Choroid plexus epithelial cell (primary cell): ENCODE data around the gene UNC5A.

Experiments used
- DNase-seq: peaks from one replicate; pipeline ENCODE4 v3.0.0-alpha.2; 2010; ENCODE audit warnings: low read depth
- H3K4me3 ChIP-seq: 2 replicates; pipeline ENCODE4 v1.5.1; 2011; ENCODE audit warnings: low read depth, mild to moderate bottlenecking, control low read depth, low read length, moderate library complexity
- CTCF ChIP-seq: conservative IDR thresholded peaks from 2 replicates; pipeline ENCODE4 v1.5.1; 2011; ENCODE audit warnings: low read depth, mild to moderate bottlenecking, control low read depth, inconsistent platforms, low read length, moderate library complexity

UNC5A gene

DNA sequence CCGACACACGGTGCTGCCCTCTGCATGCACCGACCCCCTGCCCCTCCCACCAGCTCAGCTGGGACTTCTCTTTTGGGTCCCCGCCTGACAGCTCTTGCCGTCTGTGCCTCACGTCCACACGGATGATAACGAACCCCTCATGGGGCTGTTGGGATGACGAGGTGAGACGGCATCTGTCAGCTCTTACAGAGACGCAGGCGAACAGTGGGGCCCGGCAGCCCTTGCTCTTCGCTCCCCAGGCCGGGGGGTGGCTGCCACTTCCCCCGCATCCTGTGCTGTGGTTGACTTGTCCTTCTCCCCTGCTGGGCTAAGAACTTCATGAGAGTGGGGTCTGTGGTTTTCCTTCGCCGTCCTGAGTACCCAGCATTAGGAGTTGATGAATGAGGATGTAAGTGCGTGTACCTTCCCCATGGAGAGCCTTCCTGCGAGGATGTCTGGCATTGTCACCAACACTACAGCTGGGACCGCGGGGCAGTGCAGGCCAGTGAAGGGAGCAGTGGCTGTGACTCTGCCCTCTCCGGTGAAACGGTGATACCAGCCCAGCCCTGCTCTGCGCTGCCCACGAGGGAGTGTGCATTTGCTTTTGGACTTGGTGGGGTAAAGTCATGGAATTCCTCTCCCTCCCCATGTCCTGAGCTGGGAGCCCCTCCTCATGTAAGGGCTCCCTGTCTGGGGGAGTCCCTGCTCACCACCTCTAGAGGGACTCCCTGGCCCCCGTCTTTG lies 65.6 kb downstream of the UNC5A start:
- no peak overlapping the region for H3K4me3 ChIP-seq
- no peak for DNase-seq
- TF ChIP-seq CTCF: no peak

GRCh38 chr5:176876506-176877431 lies 66.4 kb downstream of the UNC5A start:
- DNase-seq: no peak
- H3K4me3 ChIP-seq: no peak overlapping the region
- no peak for TF ChIP-seq CTCF

GRCh38 chr5:176877793-176878331 lies 67.5 kb downstream of the UNC5A start:
- H3K4me3 ChIP-seq: no peak overlapping the region
- DNase-seq: no peak
- no peak for TF ChIP-seq CTCF

DNA sequence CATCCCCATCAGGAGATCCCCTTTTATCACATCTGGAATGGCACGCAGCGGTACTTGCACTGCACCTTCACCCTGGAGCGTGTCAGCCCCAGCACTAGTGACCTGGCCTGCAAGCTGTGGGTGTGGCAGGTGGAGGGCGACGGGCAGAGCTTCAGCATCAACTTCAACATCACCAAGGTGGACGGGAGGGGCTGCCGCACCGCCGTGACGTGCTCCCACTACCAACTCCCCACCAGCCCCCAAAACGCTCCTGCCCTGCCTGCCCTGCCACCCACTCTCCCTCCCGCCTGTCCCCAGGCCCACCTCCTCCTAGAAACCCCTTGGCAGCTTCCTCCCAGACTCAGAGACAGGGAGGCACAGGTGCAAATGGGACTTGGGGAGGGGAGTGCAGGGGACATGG lies 68.1 kb downstream of the UNC5A start:
- no peak overlapping the region for H3K4me3 ChIP-seq
- no peak for TF ChIP-seq CTCF
- DNase-seq: no peak

GRCh38 chr5:176878906-176879662 lies 68.7 kb downstream of the UNC5A start:
- no peak for DNase-seq
- TF ChIP-seq CTCF: no peak
- no peak overlapping the region for H3K4me3 ChIP-seq

DNA sequence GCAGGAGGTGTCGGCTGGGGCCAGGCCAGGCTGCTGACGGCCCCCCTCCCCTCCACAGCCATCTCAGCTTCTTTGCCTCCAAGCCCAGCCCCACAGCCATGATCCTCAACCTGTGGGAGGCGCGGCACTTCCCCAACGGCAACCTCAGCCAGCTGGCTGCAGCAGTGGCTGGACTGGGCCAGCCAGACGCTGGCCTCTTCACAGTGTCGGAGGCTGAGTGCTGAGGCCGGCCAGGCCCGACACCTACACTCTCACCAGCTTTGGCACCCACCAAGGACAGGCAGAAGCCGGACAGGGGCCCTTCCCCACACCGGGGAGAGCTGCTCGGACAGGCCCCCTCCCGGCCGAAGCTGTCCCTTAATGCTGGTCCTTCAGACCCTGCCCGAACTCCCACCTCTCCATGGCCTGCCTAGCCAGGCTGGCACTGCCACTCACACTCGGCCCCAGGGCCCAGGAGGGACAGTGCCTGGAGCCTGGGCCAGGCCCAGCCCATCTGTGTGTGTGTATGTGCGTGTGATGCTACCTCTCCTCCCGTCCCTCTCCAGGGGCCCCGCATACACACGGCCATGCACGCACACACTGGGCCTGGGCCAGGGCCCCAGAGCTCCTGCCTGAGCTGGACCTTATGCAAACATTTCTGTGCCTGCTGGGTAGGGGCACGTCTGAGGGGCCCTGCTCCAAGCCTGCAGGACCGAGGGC lies 69.5 kb downstream of the UNC5A start:
- no peak for DNase-seq
- no peak overlapping the region for H3K4me3 ChIP-seq
- TF ChIP-seq CTCF: no peak
